Testis (tissue), 3 donors: ENCODE data around the gene CTBP2. TPM values are rescaled to one million over a fixed set of nuclear protein-coding genes. Genes with fewer than 3 reads are reported as not detected.
A peak's percentile ranks its signal among the peaks of the same experiment; 100 is the strongest.

Experiments used
- DNase-seq: peaks from one replicate; pipeline ENCODE4 v3.0.0-alpha.2; 2019
- H3K27ac ChIP-seq, 2 donors: fragments of 200-600 bp; sonication (generic); one replicate each; pipeline ENCODE4 v1.5.1; 2019
- H3K27me3 ChIP-seq: fragments of 200-600 bp; sonication (generic); one replicate; pipeline ENCODE4 v1.5.1; 2019
- H3K36me3 ChIP-seq: fragments of 200-600 bp; sonication (generic); one replicate; pipeline ENCODE4 v1.5.1; 2017; ENCODE audit warnings: low read depth; ENCODE audit errors: missing control alignments
- H3K4me1 ChIP-seq: fragments of 200-600 bp; sonication (generic); one replicate; pipeline ENCODE4 v1.5.1; 2019
- H3K4me3 ChIP-seq, 2 donors: fragments of 200-600 bp; sonication (generic); one replicate each; pipeline ENCODE4 v1.5.1; 2017 to 2019
- H3K9me3 ChIP-seq: fragments of 200-600 bp; sonication (generic); one replicate; pipeline ENCODE4 v1.5.1; 2017
- CTCF ChIP-seq, 3 experiments: fragments of 450-650 bp in 2 of 3; fragments of 200-600 bp in 1 of 3; sonication (generic) in 1 of 3; IDR thresholded peaks; one replicate each; pipeline ENCODE4 v1.5.1; 2016 to 2019; ENCODE audit warnings: antibody characterized with exemption in 3 of 3, mild to moderate bottlenecking in 2 of 3, moderate library complexity in 1 of 3
- POLR2A ChIP-seq: fragments of 450-650 bp; IDR thresholded peaks from one replicate; pipeline ENCODE4 v1.6.1; 2017; ENCODE audit warnings: antibody characterized with exemption, mild to moderate bottlenecking, moderate library complexity
- WGBS, 2 donors: methylation state at CpG; one replicate each; pipeline ENCODE4 v1.1.5; 2018; 5-methylcytosine and 5-hydroxymethylcytosine counted together
- intact Hi-C: fragments of 100-400 bp; cut with DNase I; formaldehyde crosslinking; loops from one replicate; pipeline ENCODE4 v1.15.1; 2023; ENCODE audit warnings: low total_unique reads
- polyA plus RNA-seq: library from polyadenylated mRNA; stranded (reverse); fragments of 350-450 nt; fragmentation: Illumina TruSeq; extraction: RNeasy Lipid Tissue Mini Kit (QIAGEN cat#74804); gene quantifications from one replicate; pipeline ENCODE4 v1.2.3, GENCODE V29; 2014; ENCODE audit warnings: low read depth, low replicate concordance; ENCODE audit not compliant: insufficient read depth
- total RNA-seq, 2 donors: library from RNA; depleted of rRNA; stranded (reverse); fragments of >200 nt; gene quantifications; one replicate each; pipeline ENCODE4 v1.2.3, GENCODE V29; 2016

CTBP2 gene
- total and polyA plus RNA-seq, 3 donors from 2014 or later = 44.7 to 79.5 (median 52.4) TPM

DNA sequence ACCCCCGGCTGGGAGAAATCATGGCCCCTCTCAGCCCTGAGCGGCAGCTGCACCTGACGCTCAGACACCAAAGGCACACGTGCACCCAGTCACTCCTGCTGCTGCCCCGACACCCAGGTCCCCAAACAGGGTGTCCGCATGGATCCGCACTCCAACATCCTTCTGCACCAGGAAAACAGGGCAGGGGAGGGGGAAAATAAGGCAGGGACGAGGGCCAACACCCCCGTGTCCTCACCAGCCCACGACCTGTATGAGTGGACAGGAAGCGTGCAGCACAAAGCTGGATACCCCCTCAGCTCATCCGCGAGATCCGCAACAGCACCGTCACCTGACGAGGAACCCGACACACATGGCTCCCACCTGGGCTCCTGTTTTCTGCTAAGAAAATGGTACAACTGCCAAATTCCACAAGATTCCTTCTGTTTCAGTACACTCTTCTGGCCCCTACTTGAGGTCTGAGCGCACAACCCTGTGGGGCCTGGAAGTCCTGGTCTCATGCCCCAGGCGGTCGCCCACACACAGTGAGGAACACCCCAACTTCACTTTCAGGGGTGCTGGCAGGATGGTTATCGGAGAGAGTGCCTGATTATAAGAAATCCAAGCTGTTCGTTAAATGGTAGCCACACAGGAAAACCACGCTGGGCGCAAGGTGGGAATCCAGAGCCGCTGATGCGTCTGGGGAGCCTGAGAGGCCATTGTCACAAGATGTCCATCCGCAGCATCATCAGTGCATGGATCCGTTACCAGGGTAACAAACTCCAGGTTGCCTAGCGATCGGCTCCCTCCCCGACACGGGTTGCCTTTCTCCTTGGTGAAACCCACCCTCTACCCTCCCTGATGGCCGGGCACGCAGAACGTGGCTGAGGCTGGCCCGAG lies 154.8 kb downstream of the CTBP2 start:
- WGBS, 2 donors = 91 to 92% methylated on average over 30 to 36 of the region's 36 CpGs
- no peak overlapping the region for H3K4me3 ChIP-seq
- peaks cover 70% of the 10 kb centered on the region for H3K4me1 ChIP-seq
- no peaks in the 10 kb centered on the region for H3K9me3 ChIP-seq
- H3K36me3 ChIP-seq = no peaks in the 10 kb centered on the region
- DNase-seq = no peak
- intact Hi-C loops = no loop called here
- TF ChIP-seq CTCF (IDR thresholded peaks at IDR 0.05) = no peak
- TF ChIP-seq POLR2A = no peak
- H3K27me3 ChIP-seq = no peaks in the 10 kb centered on the region
- no peak overlapping the region for H3K27ac ChIP-seq

GRCh38 chr10:125004571-125005311 lies 155.6 kb downstream of the CTBP2 start:
- Histone ChIP-seq H3K36me3 (no peaks in the 10 kb centered on the region), H3K27me3 (no peaks in the 10 kb centered on the region), H3K4me1 (peaks cover 70% of the 10 kb centered on the region), H3K27ac (no peak overlapping the region), H3K4me3 (no peak overlapping the region), H3K9me3 (no peaks in the 10 kb centered on the region)
- DNase-seq = no peak
- WGBS, 2 donors = 91 to 94% methylated on average over 7 to 19 of the region's 19 CpGs
- intact Hi-C loops = no loop called here
- TF ChIP-seq POLR2A (no peak), CTCF (IDR thresholded peaks at IDR 0.05) (no peak)

DNA sequence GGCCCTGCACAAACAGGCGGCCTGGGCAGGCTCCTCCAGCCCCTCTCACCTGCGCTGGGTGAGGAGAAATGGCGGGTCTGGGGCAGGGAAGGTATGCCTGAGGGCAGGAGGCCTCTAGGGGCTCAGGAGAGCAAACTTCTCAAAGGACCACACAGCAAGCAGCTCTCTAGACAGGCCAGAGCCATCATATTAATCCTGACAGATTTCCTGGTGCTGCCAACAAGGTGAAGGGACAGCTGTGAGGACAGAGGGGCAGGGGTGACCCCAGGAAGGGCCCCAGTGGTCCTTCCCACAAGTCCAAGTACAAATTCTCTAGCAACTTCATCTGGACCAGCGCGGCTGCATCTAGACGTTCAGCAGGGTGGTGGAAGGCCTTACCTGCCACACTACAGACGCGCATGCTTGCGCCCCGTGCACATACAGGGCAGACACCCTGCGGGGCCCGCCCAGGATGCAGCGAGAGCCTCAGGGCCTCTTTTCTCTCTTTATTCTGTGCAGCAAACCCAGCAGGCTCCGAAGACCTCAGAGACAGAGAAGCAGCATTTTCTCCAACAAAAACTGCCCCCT lies 156.4 kb downstream of the CTBP2 start:
- DNase-seq = no peak
- no peaks in the 10 kb centered on the region for H3K36me3 ChIP-seq
- no peak overlapping the region for H3K27ac ChIP-seq
- H3K4me3 ChIP-seq = no peak overlapping the region
- H3K9me3 ChIP-seq = no peaks in the 10 kb centered on the region
- peaks cover 70% of the 10 kb centered on the region for H3K4me1 ChIP-seq
- intact Hi-C loops = no loop called here
- H3K27me3 ChIP-seq = no peaks in the 10 kb centered on the region
- TF ChIP-seq CTCF (IDR thresholded peaks at IDR 0.05) (no peak), POLR2A (no peak)
- 93% methylated on average over 6 to 14 of the region's 14 CpGs for WGBS, 2 donors

DNA sequence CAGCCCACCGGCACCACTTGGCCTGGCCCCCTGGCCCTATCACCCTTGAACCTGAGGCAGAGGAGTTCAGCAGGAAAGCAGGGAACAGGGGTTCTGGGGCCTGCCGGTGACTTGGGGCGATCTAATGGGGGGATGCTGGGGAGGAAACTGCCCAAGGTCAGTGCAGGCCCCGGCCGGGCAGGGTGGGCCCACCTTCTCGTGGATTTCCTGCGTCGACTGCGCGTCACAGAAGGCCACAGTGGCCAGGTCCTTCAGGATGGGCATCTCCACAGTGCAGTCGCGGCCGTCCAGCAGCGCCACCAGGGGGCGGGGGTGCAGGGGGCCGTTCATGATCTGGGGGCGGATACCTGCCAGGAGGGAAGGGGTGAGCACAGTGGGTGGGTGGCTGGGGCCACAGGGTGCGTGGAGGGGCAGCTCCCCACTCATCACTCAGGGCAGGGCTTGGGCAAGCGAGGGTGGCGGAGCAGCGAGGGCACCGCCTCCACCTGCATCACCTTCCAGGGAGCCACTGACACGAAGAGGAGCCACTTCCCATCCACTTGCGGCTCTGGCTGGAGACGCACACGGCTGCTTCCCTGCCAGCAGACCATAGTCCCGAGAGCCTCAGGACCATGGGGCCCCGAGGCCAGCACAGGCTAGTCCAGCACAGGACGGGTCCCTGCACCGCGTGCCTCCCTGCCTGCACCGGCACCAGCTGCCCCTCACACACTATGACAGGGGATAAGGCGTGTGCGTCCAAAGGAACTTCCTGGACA lies 157.0 kb downstream of the CTBP2 start:
- no peaks in the 10 kb centered on the region for H3K27me3 ChIP-seq
- WGBS, 2 donors = 85 to 100% methylated on average over 1 to 30 of the region's 34 CpGs
- no peak overlapping the region for H3K4me3 ChIP-seq
- peaks cover 72% of the 10 kb centered on the region for H3K4me1 ChIP-seq
- H3K9me3 ChIP-seq = no peaks in the 10 kb centered on the region
- DNase-seq = no peak
- intact Hi-C loops = no loop called here
- H3K36me3 ChIP-seq = no peaks in the 10 kb centered on the region
- peak overlapping the region in 1 of 2 donors; percentile 74 for H3K27ac ChIP-seq
- no peak for TF ChIP-seq CTCF (IDR thresholded peaks at IDR 0.05)
